GM18498 (cell line): ENCODE measurements around the gene ZNF860.
"Not testable (repeated sequence)": the region's sequence is repeated elsewhere in the genome, so short reads cannot be mapped to it uniquely, and the experiment has no call there.

Source experiments
- ATAC-seq: cut with Tn5 transposase; IDR thresholded peaks from one replicate; pipeline ENCODE4 v1.9.1; 2021; ENCODE audit warnings: mild to moderate bottlenecking, moderate library complexity; ENCODE audit not compliant: unreplicated experiment

The ZNF860 gene

GRCh38 chr3:31995026-31995425, 13.5 kb downstream of the ZNF860 start:
- ATAC-seq, result not testable (repeated sequence)

GRCh38 chr3:31996195-31996594, 14.6 kb downstream of the ZNF860 start:
- no peak for ATAC-seq

- no peak for ATAC-seq
Observed at GRCh38 chr3:31997500-31997899, 15.9 kb downstream of the ZNF860 start.

GRCh38 chr3:31999907-32000439, 18.4 kb downstream of the ZNF860 start:
- no peak for ATAC-seq

- no peak for ATAC-seq
Observed at GRCh38 chr3:32000877-32001276, 19.3 kb downstream of the ZNF860 start.

- ATAC-seq, result no peak
Observed at GRCh38 chr3:32002561-32003368, 21.2 kb downstream of the ZNF860 start.

- no peak for ATAC-seq
Observed at GRCh38 chr3:32003380-32003779, 21.8 kb downstream of the ZNF860 start.

GRCh38 chr3:32004113-32004765, 22.7 kb downstream of the ZNF860 start:
- ATAC-seq, result no peak

- no peak for ATAC-seq
Observed at GRCh38 chr3:32009101-32009500, 27.6 kb downstream of the ZNF860 start.

- no peak for ATAC-seq
Observed at GRCh38 chr3:32009957-32010356, 28.4 kb downstream of the ZNF860 start.

GRCh38 chr3:32010699-32011098, 29.1 kb downstream of the ZNF860 start:
- ATAC-seq, result not testable (repeated sequence)

- ATAC-seq, result not testable (repeated sequence)
Observed at GRCh38 chr3:32015638-32016037, 34.1 kb downstream of the ZNF860 start.

- no peak for ATAC-seq
Observed at GRCh38 chr3:32017286-32017685, 35.7 kb downstream of the ZNF860 start.

GRCh38 chr3:32018757-32019564, 37.4 kb downstream of the ZNF860 start:
- ATAC-seq, result no peak

- no peak for ATAC-seq
Observed at GRCh38 chr3:32021155-32021554, 39.6 kb downstream of the ZNF860 start.

GRCh38 chr3:32021748-32022147, 40.2 kb downstream of the ZNF860 start:
- ATAC-seq, result no peak

- ATAC-seq, result no peak
Observed at GRCh38 chr3:32022947-32023346, 41.4 kb downstream of the ZNF860 start.

- ATAC-seq, result no peak
Observed at GRCh38 chr3:32026593-32026992, 45.0 kb downstream of the ZNF860 start.

GRCh38 chr3:32037932-32038267, 56.4 kb downstream of the ZNF860 start:
- ATAC-seq, result no peak

- no peak for ATAC-seq
Observed at GRCh38 chr3:32041316-32041715, 59.8 kb downstream of the ZNF860 start.
